ENCODE measurements around the gene TOGARAM2. TPM values are rescaled to one million over a fixed set of nuclear protein-coding genes. Genes with fewer than 3 reads are reported as not detected.

Gene TOGARAM2
- total and polyA plus RNA-seq, 2 of the 13 experiments (the other 11 are each of a cell fraction or from before 2014, with no cell fraction given): under 0.01 to 0.05 TPM

- TF ChIP-seq KIAA2018 (CRISPR knock-in tag; IDR thresholded peaks at IDR 0.05; ENCODE audit: borderline replicate concordance) (no peak), ZNF674 (CRISPR knock-in tag; IDR thresholded peaks at IDR 0.05; ENCODE audit: low read depth) (no peak), ZNF296 (CRISPR knock-in tag; conservative IDR thresholded peaks at IDR 0.05) (no peak), IRF9 (CRISPR knock-in tag; IDR thresholded peaks at IDR 0.05; ENCODE audit: borderline replicate concordance) (0 out of 2 replicates have a peak, but pooled peaks have one; percentile 45), CTCF (CRISPR knock-in tag; IDR thresholded peaks at IDR 0.05) (peak; percentile 51), ESRRA (CRISPR knock-in tag; IDR thresholded peaks at IDR 0.05; ENCODE audit: low read depth) (no peak), ZUFSP (CRISPR knock-in tag; IDR thresholded peaks at IDR 0.05; ENCODE audit: borderline replicate concordance) (no peak), ZNF501 (CRISPR knock-in tag; IDR thresholded peaks at IDR 0.05) (no peak; the same call in 1 of the 2 replicates), MATR3 (CRISPR knock-in tag; IDR thresholded peaks at IDR 0.05) (no peak), ZNF761 (CRISPR knock-in tag; conservative IDR thresholded peaks at IDR 0.05) (no peak), POLR2AphosphoS2 (IDR thresholded peaks at IDR 0.05; ENCODE audit: low read depth, low read length) (no peak), ZNF256 (CRISPR knock-in tag; conservative IDR thresholded peaks at IDR 0.05) (no peak)
Observed at GRCh38 chr2:28956890-28957289, 24.2 kb upstream of the TOGARAM2 start (continued).

All from HepG2 (cell line).